ENCODE data around the gene SUGP1.

DNA sequence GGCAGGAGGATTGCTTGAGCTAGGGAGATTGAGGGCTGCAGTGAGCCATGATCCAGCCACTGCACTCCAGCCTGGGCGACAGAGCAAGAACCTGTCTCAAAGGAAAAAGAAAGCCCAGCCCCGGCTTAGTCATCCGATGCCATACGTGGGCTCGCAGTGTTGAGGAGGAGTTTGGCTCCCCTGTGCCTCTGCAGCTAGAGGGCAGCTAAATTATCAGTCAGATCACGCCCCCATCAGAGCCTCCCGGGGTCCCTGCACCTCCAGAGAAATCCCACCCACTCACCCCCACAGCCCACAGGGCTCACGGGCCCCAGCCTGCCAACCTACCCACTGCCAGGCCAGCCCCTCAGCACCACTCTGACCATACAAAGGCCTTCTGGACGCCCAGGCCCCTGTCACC, 28.0 kb upstream of the SUGP1 start:
- TF ChIP-seq, protein P1, sequence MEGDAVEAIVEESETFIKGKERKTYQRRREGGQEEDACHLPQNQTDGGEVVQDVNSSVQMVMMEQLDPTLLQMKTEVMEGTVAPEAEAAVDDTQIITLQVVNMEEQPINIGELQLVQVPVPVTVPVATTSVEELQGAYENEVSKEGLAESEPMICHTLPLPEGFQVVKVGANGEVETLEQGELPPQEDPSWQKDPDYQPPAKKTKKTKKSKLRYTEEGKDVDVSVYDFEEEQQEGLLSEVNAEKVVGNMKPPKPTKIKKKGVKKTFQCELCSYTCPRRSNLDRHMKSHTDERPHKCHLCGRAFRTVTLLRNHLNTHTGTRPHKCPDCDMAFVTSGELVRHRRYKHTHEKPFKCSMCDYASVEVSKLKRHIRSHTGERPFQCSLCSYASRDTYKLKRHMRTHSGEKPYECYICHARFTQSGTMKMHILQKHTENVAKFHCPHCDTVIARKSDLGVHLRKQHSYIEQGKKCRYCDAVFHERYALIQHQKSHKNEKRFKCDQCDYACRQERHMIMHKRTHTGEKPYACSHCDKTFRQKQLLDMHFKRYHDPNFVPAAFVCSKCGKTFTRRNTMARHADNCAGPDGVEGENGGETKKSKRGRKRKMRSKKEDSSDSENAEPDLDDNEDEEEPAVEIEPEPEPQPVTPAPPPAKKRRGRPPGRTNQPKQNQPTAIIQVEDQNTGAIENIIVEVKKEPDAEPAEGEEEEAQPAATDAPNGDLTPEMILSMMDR (IDR thresholded peaks at IDR 0.05), result no peak
- TF ChIP-seq, protein P2, sequence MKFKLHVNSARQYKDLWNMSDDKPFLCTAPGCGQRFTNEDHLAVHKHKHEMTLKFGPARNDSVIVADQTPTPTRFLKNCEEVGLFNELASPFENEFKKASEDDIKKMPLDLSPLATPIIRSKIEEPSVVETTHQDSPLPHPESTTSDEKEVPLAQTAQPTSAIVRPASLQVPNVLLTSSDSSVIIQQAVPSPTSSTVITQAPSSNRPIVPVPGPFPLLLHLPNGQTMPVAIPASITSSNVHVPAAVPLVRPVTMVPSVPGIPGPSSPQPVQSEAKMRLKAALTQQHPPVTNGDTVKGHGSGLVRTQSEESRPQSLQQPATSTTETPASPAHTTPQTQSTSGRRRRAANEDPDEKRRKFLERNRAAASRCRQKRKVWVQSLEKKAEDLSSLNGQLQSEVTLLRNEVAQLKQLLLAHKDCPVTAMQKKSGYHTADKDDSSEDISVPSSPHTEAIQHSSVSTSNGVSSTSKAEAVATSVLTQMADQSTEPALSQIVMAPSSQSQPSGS (CRISPR knock-in tag; IDR thresholded peaks at IDR 0.05; ENCODE audit: borderline replicate concordance, low read depth), result no peak
- no peak for TF ChIP-seq ATF1 (CRISPR knock-in tag; IDR thresholded peaks at IDR 0.05)
- TF ChIP-seq, protein P3, sequence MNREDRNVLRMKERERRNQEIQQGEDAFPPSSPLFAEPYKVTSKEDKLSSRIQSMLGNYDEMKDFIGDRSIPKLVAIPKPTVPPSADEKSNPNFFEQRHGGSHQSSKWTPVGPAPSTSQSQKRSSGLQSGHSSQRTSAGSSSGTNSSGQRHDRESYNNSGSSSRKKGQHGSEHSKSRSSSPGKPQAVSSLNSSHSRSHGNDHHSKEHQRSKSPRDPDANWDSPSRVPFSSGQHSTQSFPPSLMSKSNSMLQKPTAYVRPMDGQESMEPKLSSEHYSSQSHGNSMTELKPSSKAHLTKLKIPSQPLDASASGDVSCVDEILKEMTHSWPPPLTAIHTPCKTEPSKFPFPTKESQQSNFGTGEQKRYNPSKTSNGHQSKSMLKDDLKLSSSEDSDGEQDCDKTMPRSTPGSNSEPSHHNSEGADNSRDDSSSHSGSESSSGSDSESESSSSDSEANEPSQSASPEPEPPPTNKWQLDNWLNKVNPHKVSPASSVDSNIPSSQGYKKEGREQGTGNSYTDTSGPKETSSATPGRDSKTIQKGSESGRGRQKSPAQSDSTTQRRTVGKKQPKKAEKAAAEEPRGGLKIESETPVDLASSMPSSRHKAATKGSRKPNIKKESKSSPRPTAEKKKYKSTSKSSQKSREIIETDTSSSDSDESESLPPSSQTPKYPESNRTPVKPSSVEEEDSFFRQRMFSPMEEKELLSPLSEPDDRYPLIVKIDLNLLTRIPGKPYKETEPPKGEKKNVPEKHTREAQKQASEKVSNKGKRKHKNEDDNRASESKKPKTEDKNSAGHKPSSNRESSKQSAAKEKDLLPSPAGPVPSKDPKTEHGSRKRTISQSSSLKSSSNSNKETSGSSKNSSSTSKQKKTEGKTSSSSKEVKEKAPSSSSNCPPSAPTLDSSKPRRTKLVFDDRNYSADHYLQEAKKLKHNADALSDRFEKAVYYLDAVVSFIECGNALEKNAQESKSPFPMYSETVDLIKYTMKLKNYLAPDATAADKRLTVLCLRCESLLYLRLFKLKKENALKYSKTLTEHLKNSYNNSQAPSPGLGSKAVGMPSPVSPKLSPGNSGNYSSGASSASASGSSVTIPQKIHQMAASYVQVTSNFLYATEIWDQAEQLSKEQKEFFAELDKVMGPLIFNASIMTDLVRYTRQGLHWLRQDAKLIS (CRISPR knock-in tag; IDR thresholded peaks at IDR 0.05; ENCODE audit: borderline replicate concordance), result no peak
- no peak for TF ChIP-seq TEAD4 (CRISPR knock-in tag; IDR thresholded peaks at IDR 0.05)
- TF ChIP-seq, protein P4, sequence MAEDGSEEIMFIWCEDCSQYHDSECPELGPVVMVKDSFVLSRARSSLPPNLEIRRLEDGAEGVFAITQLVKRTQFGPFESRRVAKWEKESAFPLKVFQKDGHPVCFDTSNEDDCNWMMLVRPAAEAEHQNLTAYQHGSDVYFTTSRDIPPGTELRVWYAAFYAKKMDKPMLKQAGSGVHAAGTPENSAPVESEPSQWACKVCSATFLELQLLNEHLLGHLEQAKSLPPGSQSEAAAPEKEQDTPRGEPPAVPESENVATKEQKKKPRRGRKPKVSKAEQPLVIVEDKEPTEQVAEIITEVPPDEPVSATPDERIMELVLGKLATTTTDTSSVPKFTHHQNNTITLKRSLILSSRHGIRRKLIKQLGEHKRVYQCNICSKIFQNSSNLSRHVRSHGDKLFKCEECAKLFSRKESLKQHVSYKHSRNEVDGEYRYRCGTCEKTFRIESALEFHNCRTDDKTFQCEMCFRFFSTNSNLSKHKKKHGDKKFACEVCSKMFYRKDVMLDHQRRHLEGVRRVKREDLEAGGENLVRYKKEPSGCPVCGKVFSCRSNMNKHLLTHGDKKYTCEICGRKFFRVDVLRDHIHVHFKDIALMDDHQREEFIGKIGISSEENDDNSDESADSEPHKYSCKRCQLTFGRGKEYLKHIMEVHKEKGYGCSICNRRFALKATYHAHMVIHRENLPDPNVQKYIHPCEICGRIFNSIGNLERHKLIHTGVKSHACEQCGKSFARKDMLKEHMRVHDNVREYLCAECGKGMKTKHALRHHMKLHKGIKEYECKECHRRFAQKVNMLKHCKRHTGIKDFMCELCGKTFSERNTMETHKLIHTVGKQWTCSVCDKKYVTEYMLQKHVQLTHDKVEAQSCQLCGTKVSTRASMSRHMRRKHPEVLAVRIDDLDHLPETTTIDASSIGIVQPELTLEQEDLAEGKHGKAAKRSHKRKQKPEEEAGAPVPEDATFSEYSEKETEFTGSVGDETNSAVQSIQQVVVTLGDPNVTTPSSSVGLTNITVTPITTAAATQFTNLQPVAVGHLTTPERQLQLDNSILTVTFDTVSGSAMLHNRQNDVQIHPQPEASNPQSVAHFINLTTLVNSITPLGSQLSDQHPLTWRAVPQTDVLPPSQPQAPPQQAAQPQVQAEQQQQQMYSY (CRISPR knock-in tag; IDR thresholded peaks at IDR 0.05), result no peak
- TF ChIP-seq, protein P5, sequence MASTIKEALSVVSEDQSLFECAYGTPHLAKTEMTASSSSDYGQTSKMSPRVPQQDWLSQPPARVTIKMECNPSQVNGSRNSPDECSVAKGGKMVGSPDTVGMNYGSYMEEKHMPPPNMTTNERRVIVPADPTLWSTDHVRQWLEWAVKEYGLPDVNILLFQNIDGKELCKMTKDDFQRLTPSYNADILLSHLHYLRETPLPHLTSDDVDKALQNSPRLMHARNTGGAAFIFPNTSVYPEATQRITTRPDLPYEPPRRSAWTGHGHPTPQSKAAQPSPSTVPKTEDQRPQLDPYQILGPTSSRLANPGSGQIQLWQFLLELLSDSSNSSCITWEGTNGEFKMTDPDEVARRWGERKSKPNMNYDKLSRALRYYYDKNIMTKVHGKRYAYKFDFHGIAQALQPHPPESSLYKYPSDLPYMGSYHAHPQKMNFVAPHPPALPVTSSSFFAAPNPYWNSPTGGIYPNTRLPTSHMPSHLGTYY (CRISPR knock-in tag; IDR thresholded peaks at IDR 0.05), result no peak
- TF ChIP-seq CREB1 (CRISPR knock-in tag; IDR thresholded peaks at IDR 0.05), result no peak
- TF ChIP-seq ESRRA (CRISPR knock-in tag; IDR thresholded peaks at IDR 0.05; ENCODE audit: borderline replicate concordance), result no peak
